GM12873 (cell line): Measurements from ENCODE around the gene TMTC4.

Experiments used
- TF ChIP-seq, protein P1 (sequence below): IDR thresholded peaks from 2 replicates; pipeline ENCODE4 v1.5.1; 2012; ENCODE audit warnings: low read depth, mild to moderate bottlenecking, moderate library complexity, low read length, control low read depth; ENCODE audit not compliant: insufficient read depth; ENCODE audit errors: missing control alignments

Gene TMTC4

DNA sequence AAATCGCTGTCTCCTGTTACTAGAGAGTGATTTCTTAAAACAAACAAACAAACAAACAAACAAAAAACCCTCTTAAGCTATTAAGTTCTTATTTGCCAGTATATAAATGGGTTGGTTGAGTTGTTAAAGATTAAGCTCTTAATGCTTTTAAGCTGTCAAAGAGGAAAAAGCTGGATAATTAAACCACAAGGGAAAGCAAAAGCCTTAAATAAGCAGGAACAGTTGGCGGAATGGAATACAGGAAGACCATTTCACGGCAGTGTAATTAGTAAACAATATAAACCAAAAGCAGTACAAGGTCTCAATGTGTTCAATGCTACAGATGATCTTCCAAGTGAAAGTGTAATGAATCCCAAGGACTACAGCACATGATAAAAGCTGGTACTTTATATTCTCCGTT lies 53.8 kb downstream of the TMTC4 start:
- TF ChIP-seq, protein P1, sequence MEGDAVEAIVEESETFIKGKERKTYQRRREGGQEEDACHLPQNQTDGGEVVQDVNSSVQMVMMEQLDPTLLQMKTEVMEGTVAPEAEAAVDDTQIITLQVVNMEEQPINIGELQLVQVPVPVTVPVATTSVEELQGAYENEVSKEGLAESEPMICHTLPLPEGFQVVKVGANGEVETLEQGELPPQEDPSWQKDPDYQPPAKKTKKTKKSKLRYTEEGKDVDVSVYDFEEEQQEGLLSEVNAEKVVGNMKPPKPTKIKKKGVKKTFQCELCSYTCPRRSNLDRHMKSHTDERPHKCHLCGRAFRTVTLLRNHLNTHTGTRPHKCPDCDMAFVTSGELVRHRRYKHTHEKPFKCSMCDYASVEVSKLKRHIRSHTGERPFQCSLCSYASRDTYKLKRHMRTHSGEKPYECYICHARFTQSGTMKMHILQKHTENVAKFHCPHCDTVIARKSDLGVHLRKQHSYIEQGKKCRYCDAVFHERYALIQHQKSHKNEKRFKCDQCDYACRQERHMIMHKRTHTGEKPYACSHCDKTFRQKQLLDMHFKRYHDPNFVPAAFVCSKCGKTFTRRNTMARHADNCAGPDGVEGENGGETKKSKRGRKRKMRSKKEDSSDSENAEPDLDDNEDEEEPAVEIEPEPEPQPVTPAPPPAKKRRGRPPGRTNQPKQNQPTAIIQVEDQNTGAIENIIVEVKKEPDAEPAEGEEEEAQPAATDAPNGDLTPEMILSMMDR, result no peak

GRCh38 chr13:100619940-100620339 lies 54.7 kb downstream of the TMTC4 start:
- TF ChIP-seq, protein P1, result no peak

DNA sequence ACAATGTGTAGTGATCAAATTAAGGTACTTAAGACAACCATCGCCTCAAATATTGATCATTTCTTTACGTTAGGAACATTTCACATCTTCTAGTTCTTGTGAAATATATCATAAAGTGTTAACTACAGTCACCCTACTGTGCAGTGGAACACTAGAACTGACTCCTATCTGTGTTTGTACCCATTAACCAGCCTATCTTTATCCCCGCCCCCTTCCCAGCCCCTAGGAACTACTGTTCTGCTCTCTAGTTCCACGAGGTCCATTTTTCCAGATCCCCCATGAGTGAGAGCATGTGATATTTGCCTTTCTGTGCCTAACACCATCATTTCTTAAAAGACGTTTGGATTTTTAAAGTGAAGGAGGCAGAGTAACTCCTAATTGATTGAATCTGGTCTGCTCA lies 61.6 kb downstream of the TMTC4 start:
- TF ChIP-seq, protein P1, result no peak

DNA sequence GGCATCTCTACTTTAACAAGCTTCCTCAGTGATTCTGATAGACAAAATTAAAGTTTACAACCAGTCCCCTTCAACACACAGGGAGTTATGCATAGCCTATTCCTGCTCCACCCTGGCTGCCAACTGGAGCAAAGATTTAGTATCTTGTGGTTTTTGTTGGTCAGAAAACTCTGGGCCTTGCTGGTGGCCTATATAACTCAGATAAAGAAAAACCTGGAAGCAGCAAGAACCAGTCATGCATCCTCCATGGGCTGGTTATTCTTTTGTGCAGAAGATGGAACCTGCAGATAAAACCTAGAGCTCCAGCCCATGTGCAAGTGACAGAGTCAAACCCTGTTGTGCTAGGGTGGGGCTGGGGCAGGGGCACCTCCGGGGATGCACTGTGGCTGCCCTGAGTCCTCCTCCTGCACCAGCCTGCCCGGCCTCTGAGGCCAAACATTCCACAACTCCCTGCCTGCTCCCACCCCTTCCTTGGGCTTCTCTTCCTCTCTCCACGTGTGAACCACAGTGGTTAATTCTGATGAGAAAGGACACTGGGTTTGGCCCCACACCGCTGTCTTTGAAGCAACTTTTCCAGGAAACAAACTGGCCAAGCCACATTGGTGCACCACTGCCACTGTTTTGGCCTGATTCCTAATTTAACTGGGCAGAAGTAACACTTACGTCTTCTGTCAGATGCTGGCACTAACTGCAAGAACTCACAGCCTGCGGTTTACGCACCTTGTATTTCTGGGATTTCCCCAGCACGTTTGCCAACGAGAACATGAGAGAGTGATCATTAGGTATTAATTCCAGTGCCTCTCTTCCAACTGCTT lies 62.7 kb downstream of the TMTC4 start:
- TF ChIP-seq, protein P1, result no peak

DNA sequence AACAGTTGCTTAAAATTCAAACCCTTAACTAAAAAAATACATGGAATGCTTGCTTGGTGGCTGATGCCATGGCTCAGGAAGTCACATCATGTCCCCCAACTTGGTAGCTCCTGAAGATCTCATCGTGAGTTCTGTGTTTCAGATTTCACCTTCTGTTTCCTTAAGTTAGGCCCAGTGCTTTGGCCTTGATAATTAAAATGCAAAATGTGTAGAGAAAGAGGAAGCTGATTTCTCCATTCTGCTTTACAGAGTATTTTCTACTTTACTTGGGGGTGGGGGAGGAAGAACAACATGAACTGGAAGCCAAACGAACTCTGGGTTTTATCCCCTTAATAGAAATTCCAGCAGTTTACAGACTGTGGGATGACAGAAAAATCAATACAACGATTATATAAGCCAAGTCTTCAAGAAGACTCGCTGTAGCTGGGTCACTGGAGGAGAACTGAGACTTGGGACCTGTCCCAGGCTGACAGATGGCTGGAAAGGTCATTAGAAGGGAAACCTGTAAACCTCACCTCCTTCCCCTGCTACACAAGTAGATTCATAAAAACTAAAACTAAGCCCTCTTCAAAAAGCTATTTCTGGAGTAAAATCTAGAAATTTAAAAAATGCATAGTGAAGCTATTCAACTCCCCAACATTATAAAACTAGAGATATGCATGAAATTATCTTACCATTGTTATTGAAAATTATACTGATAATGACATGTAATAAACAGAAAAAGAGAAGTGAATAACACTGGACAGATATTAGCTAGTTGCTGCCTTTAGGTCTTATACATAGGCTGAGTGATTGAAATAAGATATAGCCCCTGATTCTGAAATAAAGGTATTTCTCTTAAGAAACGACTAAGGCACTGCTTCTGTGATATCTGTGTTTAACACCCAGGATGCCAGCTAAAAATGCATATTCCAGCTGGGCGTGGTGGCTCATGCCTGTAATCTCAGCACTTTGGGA lies 63.9 kb downstream of the TMTC4 start:
- TF ChIP-seq, protein P1, result no peak

DNA sequence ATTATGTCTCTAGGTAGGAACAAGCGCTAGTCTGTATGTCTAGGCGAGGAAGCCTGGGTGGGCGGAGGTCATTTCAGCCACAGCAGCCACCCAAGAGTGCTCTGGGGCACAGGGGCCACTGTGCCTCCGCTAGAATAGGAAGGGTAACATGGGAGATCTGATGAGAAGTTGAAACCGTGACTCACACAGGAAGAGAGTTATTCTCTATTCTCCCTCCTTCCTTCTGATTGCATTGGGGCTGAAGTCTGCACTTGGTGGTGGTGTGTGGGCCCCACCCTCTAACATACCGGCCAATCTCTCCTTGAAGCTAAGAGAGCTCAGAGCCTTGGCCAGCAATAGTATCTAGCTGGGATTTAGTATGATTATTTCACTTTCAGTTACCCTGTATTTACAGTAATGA lies 65.7 kb downstream of the TMTC4 start:
- TF ChIP-seq, protein P1, result no peak

GRCh38 chr13:100608489-100608888 lies 66.1 kb downstream of the TMTC4 start:
- TF ChIP-seq, protein P1, result no peak
